GM13977 (cell line): Measurements from ENCODE around the gene PPP1R14C.

Experiments
- DNase-seq: peaks from one replicate; pipeline ENCODE4 v3.0.0; 2012; ENCODE audit warnings: low spot score
- CTCF ChIP-seq: IDR thresholded peaks from 2 replicates; pipeline ENCODE4 v1.5.1; 2012; ENCODE audit warnings: mild to moderate bottlenecking, control low read depth; ENCODE audit not compliant: insufficient read depth; ENCODE audit errors: extremely low read depth, missing control alignments
- in situ Hi-C: fragments of 300-500 bp; cut with MboI; formaldehyde crosslinking; loops from one replicate; pipeline ENCODE4 v1.12.0; 2022; ENCODE audit warnings: low sequenced_read_pairs, low pct_unique_long_range_greater_than_20kb, mixed read lengths, inconsistent platforms; ENCODE audit not compliant: unreplicated experiment

The PPP1R14C gene

GRCh38 chr6:150163970-150164369, 21.1 kb downstream of the PPP1R14C start:
- DNase-seq = no peak
- in situ Hi-C loops = no loop called here
- no peak for TF ChIP-seq CTCF

- in situ Hi-C loops = no loop called here
- no peak for TF ChIP-seq CTCF
These were observed 22.3 kb downstream of the PPP1R14C start for GRCh38 chr6:150165020-150165702.

DNA sequence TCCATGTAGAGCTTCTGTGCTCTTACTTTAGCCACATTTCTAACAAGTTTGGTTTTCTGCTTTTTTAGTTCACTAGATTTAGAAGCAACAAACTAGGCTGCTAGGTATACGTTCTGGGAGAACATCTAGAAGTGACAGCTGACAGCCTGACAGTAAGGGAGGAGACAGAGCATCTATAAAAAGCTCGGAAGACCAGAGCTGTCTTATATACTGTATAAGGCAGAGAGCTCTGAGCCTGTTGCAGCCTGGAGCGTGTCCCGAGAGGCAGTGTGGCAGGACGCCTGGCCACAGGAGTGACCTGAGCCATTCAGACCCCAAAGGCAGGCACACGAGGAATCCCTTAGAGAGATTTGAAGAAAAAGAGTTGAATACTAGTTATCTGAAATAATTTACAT, 24.6 kb downstream of the PPP1R14C start:
- in situ Hi-C loops = no loop called here
- no peak for DNase-seq

More at GRCh38 chr6:150165020-150165702, 22.3 kb downstream of the PPP1R14C start:
- DNase-seq = no peak

GRCh38 chr6:150169181-150169580, 26.3 kb downstream of the PPP1R14C start:
- no peak for TF ChIP-seq CTCF
- in situ Hi-C loops = no loop called here
- DNase-seq = no peak

More for the DNA sequence above, 24.6 kb downstream of the PPP1R14C start:
- no peak for TF ChIP-seq CTCF

DNA sequence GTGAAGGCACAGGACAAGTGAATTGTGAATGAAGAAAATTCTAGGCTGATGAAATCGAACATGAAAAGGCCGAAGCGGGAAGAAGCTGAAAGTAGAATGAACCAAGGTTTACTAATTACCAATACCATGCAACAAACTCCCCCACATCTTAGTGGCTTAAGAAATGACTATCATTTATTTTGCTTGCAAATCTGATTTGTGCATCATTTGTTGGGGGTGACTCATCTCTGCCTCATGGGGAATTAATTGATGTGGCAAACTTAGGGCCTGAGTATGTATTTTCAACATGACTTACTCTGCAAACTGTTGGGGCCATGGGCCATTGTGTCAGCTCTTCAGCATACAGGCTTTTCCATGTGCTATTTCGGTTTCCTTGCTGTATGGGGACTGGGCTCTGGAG, 26.8 kb downstream of the PPP1R14C start:
- in situ Hi-C loops = no loop called here
- TF ChIP-seq CTCF = no peak
- DNase-seq = no peak

DNA sequence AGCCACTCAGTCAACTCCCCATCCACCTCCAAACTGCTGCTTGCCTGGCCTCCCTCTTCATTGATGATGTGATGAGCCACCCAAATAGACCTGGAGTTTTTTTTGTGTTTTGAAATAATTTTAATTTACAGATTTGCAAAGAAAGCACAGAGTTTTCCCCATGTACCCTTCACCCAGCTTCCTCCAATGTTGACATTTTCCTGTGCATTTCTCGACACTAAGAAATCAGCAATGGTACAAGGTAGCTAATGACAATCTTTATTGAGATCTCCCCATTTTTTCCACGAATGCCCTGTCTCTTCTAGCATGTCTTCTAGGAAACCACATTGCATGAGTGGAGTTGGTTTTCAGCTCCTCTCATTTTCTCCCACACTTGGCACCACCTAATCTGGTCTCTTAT, 30.1 kb downstream of the PPP1R14C start:
- no peak for TF ChIP-seq CTCF
- in situ Hi-C loops = no loop called here
- DNase-seq = no peak

GRCh38 chr6:150175586-150176151, 32.8 kb downstream of the PPP1R14C start:
- in situ Hi-C loops = no loop called here
- no peak for DNase-seq
- no peak for TF ChIP-seq CTCF
